Adipocyte (in vitro differentiated cells): ENCODE measurements around the gene PPP4C.

Source experiments
- DNase-seq: peaks from one replicate; pipeline ENCODE4 v3.0.0-alpha.2; 2015; ENCODE audit warnings: low read depth
- H3K27me3 ChIP-seq: replicated peaks from 2 replicates; pipeline ENCODE4 v1.7.0; 2013; ENCODE audit warnings: mild to moderate bottlenecking, low read length, moderate library complexity; ENCODE audit not compliant: control insufficient read depth, insufficient read depth
- H3K36me3 ChIP-seq: 2 replicates; pipeline ENCODE4 v1.7.0; 2013; ENCODE audit warnings: low read length, mild to moderate bottlenecking, moderate library complexity; ENCODE audit not compliant: control insufficient read depth, insufficient read depth, severe bottlenecking
- H3K4me1 ChIP-seq: 2 replicates; pipeline ENCODE4 v1.7.0; 2013; ENCODE audit warnings: mild to moderate bottlenecking, low read length, moderate library complexity; ENCODE audit not compliant: control insufficient read depth, insufficient read depth
- H3K4me3 ChIP-seq: 2 replicates; pipeline ENCODE4 v1.7.0; 2013; ENCODE audit warnings: mild to moderate bottlenecking, low read length, moderate library complexity
- H3K9ac ChIP-seq: 2 replicates; pipeline ENCODE4 v1.7.0; 2013; ENCODE audit warnings: mild to moderate bottlenecking, low read length, moderate library complexity
- H3K9me3 ChIP-seq: 2 replicates; pipeline ENCODE4 v1.7.0; 2013; ENCODE audit warnings: mild to moderate bottlenecking, low read length, moderate library complexity; ENCODE audit not compliant: control insufficient read depth

The PPP4C gene

DNA sequence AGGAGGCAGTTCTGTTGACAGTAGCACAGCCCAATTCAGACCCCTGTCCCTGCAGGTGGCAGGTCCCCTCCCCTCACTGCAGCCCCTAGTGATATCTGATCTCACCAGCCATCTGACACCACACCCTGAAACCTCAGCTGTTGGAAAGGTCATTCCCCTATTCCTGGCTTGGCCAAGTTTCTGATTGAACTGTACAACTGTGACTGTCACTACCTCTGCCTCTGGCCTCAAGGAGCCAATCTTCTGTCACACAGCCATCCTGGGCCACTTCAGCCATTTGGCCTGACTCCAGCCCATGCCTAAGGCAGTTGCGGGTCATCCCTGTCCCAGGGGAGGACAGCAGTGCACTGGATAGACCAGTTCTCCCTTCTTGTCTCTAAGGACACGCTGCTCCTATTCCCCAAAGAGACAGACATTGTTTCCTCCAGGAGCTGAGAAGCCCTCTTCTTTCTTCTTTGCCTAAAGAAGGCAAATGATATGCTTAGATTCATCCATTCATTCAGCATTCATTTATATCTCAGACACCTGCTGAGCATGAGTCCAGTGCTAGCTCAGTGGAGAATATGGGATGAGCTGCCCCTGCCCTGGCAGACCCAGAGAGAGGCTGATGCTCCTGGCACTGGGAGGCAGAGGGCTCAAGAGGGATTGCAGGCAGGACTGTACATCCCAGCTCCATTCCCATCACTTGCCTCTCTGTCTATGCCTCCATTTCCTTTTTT lies 14.8 kb upstream of the PPP4C start:
- Histone ChIP-seq H3K4me1 (peaks cover 28% of the 10 kb centered on the region), H3K4me3 (no peak overlapping the region), H3K9ac (no peak overlapping the region), H3K9me3 (no peaks in the 10 kb centered on the region), H3K36me3 (no peaks in the 10 kb centered on the region), H3K27me3 (no peaks in the 10 kb centered on the region)
- no peak for DNase-seq

DNA sequence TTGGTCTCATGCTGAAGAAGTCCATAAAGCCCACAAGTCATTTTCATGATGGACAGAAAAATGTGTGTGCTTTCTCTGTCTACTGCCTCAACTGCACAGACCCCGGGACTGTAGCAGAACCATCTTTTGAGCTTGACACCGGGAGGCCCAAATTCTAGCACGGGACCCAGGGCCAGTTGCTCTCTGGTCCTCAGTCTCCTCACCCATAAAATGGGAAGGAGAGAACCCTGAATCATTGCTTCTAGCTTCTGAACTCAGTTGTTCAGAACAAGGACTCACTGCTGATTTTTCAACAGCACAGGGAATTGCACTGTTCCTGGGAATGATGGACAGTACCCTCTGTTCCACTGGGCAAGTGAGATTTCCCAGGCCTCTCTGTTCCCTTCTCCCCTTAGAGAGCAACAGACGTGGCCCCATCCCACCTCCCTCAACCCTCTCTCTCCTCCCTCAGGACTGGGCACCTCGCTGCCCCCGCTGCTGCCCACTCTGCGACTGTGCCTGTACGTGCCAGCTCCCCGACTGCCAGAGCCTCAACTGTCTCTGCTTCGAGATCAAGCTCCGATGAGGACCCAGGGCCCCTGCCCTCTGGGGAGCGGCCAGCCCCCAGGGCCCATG lies 12.4 kb upstream of the PPP4C start:
- Histone ChIP-seq H3K9me3 (no peaks in the 10 kb centered on the region), H3K27me3 (no peaks in the 10 kb centered on the region), H3K4me3 (peak overlapping the region; percentile 89), H3K9ac (peak overlapping the region; percentile 100), H3K4me1 (peaks cover 40% of the 10 kb centered on the region), H3K36me3 (peaks cover 23% of the 10 kb centered on the region)
- no peak for DNase-seq

DNA sequence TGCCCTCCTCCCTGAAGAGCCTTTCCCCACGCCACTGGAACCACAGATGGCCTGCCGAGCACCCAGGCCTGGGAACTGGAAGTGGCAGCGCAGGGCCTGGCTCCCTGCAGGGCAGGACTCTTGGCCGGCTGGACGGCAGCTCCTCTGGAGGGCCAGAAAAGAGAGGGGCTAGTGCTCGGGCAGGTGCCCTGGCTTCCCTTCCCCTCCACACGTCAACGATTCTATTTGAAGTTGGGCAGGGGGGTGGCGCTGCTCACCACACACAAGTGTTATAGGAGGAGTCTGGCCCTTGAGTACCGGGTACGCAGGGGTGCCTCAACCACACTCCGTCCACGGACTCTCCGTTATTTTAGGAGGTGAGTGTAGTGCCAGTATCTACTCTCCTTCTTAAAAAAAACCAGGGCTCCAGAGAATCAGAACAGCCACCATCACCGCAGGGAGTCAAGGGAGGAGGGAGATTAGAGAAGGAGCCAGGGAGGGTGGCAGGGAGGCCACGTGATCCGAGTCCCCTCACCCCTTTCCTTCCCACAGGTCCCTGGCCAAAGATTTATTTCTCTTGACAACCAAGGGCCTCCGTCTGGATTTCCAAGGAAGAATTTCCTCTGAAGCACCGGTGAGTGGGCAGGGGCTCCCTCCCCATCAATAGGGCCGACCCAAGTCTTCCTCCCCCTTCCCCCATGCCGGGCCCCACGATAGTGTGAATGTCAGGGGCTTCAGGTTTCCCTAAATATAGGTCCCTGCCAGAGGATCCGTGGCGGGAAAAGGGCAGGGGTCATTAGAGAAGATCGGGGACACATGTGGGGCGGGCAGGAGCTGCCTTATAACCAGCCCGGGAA lies 11.7 kb upstream of the PPP4C start:
- H3K27me3 ChIP-seq, result no peaks in the 10 kb centered on the region
- peaks cover 30% of the 10 kb centered on the region for H3K36me3 ChIP-seq
- peak overlapping the region; percentile 89 for H3K4me3 ChIP-seq
- peaks cover 48% of the 10 kb centered on the region for H3K4me1 ChIP-seq
- no peaks in the 10 kb centered on the region for H3K9me3 ChIP-seq
- peak; percentile 46 for DNase-seq
- H3K9ac ChIP-seq, result peak overlapping the region; percentile 100

DNA sequence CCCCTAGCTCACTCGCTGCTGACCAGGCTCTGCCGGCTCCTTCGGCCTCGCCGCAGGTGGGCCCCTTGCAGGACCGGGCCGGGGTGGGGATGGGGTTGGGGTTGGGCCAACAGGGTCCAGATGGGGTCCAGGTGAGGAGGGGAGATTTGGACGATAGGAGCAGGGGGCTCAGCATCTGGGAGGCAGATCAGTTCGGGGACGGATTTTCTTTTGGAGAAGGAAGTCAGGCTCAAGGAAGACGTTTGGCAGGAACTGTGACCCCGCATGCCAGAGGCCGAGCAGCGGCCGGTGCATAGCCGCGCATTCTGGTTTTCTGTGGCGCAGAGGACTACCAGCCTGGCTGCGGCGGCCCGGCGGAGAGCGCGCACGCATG lies 11.1 kb upstream of the PPP4C start:
- Histone ChIP-seq H3K36me3 (peaks cover 36% of the 10 kb centered on the region), H3K4me1 (peaks cover 54% of the 10 kb centered on the region), H3K9me3 (no peaks in the 10 kb centered on the region), H3K27me3 (no peaks in the 10 kb centered on the region), H3K4me3 (peak overlapping the region; percentile 89), H3K9ac (peak overlapping the region; percentile 100)
- no peak for DNase-seq

DNA sequence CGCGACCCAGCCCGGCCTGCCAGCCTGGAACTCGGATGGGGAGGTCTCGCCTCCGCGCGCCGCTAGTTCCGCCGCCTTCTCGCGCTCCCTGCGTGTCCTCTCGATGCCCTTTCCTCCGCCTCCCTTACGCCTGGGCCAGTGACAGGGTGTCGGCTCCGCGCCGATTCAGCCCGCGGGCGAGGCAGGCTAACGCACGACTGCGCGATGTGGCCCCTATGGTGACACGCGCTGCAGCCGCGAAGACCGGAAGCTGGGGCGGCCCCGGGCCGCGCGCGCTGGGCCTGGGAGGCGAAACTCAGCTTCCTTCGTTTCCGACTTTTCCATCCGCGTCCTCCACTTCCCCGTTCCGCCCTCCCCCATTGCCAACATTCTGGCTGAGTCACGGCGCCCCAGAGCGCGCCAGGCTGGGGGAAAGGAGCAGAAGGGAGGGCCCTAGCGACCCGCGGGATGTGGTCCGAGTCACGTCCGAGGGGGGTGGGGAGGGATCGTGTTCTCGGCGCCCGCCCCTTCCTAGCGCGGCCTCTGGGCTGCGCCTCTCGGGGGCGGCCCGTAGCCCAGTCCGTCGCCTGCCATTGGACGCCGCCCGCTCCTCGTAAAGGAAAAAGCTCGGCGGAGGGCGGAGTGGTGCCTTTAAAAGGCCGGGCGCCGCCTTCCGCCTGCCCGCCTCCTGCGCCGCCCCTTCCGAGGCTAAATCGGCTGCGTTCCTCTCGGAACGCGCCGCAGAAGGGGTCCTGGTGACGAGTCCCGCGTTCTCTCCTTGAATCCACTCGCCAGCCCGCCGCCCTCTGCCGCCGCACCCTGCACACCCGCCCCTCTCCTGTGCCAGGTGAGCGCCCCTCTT lies 10.5 kb upstream of the PPP4C start, which contains the start of gene ALDOA:
ALDOA (plus strand) TSS at position 659 of the 841 bp plus-strand sequence. CDS start 1,138 bp downstream, outside the sequence.
- Histone ChIP-seq H3K36me3 (peaks cover 42% of the 10 kb centered on the region), H3K27me3 (no peaks in the 10 kb centered on the region), H3K4me3 (peak within 1 kb of the TSS; percentile 99), H3K4me1 (peaks cover 55% of the 10 kb centered on the region), H3K9ac (peak within 1 kb of the TSS; percentile 100), H3K9me3 (no peaks in the 10 kb centered on the region)
- peak; percentile 99 for DNase-seq

DNA sequence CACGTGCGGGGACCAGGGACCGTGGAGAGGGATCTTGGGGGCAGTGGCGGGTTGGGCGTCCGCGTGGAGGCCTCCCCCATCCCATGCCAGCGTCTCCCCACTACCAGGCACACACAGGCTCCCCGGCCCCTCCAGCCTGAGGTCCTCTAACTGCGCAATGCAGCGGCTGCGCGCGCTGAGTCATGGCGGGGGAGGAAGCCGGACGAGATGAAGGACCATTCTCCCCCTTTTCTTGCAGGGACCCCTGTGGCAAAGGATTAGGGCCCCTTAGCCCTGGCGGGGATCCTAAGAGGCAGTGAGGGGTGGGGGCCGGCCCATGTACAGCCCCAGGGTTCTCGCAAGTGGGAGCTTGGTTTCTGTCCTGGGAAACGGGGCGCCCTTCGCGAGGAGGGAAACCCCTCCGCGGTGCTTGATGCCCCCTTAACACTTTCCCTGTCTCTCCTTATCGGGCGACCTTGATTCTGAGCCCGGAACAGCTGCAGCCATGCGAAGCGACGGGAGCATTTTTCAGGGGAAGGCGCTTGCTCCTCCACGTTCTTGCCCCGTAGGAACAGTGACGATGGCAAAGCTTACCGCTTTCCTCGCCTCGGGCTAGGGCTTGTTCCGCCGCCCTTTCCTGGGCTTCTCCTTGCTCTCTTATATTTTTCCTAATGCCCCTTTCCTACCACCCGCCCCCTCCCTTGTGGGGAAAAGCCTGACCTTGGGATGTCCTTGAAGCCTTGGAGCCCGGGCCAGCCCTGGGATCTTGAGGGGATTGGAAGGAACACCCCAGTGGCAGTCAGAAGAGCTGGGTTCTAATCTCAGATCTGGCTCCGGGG lies 9.6 kb upstream of the PPP4C start:
- Histone ChIP-seq H3K9me3 (no peaks in the 10 kb centered on the region), H3K36me3 (peaks cover 50% of the 10 kb centered on the region), H3K9ac (peak overlapping the region; percentile 100), H3K4me1 (peaks cover 55% of the 10 kb centered on the region), H3K27me3 (no peaks in the 10 kb centered on the region), H3K4me3 (peak overlapping the region; percentile 99)
- DNase-seq, result peak; percentile 81

DNA sequence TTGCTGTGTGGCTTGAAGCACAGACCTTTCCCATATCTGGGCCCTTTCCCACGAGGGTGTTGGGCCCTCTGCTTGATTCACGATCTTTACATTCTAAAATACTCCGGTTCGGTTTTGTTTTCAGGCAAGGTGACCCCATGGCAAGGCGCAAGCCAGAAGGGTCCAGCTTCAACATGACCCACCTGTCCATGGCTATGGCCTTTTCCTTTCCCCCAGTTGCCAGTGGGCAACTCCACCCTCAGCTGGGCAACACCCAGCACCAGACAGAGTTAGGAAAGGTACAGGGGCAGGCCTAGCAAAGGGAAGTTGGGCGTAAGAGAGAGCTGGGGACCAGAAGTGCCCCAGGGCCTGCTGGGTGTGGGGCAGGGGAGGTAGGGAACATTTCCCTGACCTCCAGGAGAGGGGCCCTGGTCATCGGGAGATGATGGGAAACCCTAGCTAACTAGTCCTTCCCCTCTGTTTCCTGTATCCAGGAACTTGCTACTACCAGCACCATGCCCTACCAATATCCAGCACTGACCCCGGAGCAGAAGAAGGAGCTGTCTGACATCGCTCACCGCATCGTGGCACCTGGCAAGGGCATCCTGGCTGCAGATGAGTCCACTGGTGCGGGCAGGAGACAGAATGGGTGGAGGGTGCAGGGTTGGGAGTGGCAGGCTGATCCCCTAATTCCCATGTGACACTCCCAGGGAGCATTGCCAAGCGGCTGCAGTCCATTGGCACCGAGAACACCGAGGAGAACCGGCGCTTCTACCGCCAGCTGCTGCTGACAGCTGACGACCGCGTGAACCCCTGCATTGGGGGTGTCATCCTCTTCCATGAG lies 8.8 kb upstream of the PPP4C start:
- no peak for DNase-seq
- H3K9me3 ChIP-seq, result no peaks in the 10 kb centered on the region
- H3K36me3 ChIP-seq, result peaks cover 59% of the 10 kb centered on the region
- H3K4me3 ChIP-seq, result peak overlapping the region; percentile 99
- H3K9ac ChIP-seq, result peak overlapping the region; percentile 100
- H3K4me1 ChIP-seq, result peaks cover 54% of the 10 kb centered on the region
- no peaks in the 10 kb centered on the region for H3K27me3 ChIP-seq

DNA sequence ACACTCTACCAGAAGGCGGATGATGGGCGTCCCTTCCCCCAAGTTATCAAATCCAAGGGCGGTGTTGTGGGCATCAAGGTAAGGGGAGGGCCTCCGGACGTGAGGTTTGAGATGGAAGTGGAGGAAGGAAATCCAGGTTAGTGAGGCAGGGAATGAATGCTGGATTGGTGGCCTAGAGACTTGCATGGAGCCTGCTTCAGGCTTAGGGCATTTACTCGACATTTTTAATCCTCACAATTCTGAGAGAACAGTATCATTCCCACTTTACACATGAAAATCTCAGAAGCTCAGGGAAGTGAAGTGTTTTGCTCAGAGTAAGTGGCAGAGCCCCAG lies 8.2 kb upstream of the PPP4C start:
- DNase-seq, result no peak
- peak overlapping the region; percentile 99 for H3K4me3 ChIP-seq
- H3K36me3 ChIP-seq, result peaks cover 64% of the 10 kb centered on the region

DNA sequence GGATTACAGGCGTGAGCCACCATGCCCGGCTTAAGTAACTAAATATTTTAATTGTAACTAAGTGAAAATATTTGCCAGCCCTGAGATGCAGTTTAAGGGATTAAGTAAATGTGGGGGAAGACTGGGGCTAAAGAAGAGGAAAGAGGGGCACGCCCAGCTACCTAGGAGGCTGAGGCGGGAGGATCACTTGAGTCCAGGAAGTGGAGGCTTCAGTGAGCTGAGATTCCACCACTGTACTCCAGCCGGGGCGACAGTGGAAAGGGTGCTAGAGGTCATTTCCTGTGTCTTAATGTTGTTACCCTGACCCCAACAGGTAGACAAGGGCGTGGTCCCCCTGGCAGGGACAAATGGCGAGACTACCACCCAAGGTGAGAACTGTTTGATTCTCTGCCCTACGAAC lies 7.5 kb upstream of the PPP4C start:
- peak overlapping the region; percentile 100 for H3K9ac ChIP-seq
- peaks cover 72% of the 10 kb centered on the region for H3K36me3 ChIP-seq
- peaks cover 50% of the 10 kb centered on the region for H3K4me1 ChIP-seq
- peak overlapping the region; percentile 99 for H3K4me3 ChIP-seq
- no peaks in the 10 kb centered on the region for H3K27me3 ChIP-seq
- no peaks in the 10 kb centered on the region for H3K9me3 ChIP-seq
- no peak for DNase-seq

More for the DNA sequence above, 8.2 kb upstream of the PPP4C start:
- no peaks in the 10 kb centered on the region for H3K27me3 ChIP-seq
- H3K9ac ChIP-seq, result peak overlapping the region; percentile 100
- H3K4me1 ChIP-seq, result peaks cover 54% of the 10 kb centered on the region
- no peaks in the 10 kb centered on the region for H3K9me3 ChIP-seq
